ENCODE measurements around the gene MUC21.
"Not testable (repeated sequence)": the region's sequence is repeated elsewhere in the genome, so short reads cannot be mapped to it uniquely, and the experiment has no call there.

The MUC21 gene

DNA sequence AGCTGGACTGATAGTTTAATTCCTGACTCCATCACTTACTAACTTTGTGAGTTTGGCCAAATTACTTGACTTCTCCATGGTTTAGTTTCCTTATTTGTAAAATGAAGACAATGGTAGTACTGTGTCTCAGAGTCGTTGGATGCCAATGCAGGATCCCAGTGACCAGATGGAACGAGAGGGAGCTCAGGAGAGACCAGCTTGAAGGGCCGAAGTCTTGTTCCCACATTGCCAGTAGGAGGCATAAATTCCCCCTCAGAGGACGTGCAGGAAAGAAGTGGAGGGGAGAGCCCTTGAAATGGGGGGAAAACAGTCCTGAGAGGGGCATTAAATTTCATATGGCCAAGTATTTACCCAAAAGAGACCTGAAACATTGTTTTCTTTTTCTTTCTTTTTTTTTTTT lies 24.6 kb downstream of the MUC21 start:
- no peak for DNase-seq (ENCODE audit: low read depth, low spot score)

DNA sequence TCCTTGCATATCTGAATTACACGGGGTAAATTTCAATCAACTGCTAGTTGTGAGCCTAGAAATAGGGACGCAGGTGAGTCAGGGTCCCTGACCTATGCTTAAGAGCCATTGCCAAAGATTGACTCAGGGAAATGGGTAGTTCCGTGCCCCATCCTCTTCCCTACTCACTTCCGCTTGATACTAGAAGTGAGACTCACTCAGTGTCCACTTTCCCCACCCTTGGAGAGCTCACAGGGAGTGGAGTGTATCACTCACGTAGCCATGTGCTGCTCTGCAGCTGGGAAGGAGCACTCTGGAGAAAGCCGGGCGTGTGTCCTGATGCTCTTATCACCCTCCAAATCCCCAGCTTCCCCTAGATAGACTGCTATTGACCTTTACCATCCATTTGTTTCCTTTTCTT lies 26.2 kb downstream of the MUC21 start:
- DNase-seq (ENCODE audit: low read depth, low spot score), result no peak

- no peak for DNase-seq (ENCODE audit: low read depth, low spot score)
These were observed 27.0 kb downstream of the MUC21 start, which contains the start of gene MUC22 for GRCh38 chr6:31010393-31011060. TSS of gene MUC22 (plus strand) at chr6:31010474. CDS start at chr6:31010707, 233 bp downstream.

DNA sequence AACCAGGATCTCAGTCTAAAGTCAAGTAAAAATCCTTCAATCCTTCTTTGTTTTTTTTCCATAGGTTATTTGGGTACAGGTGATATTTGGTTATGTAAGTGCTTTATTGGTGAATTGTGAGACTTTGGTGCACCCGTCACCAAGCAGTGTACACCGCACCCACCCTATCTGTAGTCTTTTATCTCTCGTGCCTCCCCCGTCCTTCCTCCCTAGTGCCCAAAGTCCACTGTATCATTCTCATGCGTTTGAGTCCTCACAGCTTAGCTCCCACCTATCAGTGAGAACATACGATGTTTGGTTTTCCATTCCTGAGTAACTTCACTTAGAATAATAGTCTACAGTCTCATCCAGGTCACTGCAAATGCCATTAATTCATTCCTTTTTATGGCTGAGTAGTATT lies 27.6 kb downstream of the MUC21 start:
- DNase-seq (ENCODE audit: low read depth, low spot score), result no peak

DNA sequence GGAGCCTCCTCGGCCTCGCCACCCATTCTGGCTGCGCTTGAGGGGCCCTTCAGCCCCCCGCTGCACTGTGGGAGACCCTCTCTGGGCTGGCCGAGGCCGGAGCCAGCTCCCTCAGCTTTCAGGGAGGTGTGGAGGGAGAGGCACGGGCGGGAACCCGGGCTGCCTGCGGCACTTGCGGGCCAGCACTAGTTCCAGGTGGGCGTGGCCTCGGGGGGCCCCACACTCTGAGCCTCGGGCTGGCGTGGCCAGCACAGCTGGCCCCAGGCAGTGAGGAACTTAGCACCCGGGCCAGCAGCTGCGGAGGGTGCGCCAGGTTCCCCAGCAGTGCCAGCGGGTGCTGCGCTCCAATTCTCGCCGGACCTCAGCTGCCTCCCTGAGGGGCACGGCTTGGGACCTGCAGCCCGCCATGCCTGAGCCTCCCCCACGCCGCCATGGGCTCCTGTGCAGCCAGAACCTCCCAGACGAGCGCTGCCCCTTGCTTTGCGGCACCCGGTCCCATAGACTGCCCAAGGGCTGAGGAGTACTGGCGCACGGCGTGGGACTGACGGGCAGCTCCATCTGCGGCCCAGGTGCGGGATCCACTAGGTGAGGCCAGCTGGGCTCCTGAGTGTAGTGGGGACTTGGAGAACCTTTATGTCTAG lies 33.3 kb downstream of the MUC21 start:
- DNase-seq (ENCODE audit: low read depth, low spot score), result no peak

GRCh38 chr6:31017436-31017835 lies 33.9 kb downstream of the MUC21 start:
- DNase-seq (ENCODE audit: low read depth, low spot score), result not testable (repeated sequence)

DNA sequence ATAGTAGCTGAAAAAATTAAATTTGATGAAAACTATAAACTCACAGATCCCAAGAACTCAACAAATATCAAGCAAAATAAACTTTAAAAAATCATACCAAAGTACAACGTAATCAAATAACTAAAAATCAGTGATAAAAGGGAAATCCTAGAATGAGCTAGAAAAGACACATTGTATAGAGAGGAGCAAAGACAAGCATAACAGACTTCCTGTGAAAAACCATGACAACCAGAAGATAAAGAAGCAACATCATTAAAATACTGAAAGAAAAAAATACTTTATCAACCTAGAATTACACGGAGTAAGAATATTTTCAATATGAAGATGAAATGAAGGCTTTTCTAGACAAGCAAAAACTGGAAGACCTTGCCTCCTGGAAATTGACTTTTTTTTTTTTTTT lies 36.5 kb downstream of the MUC21 start:
- DNase-seq (ENCODE audit: low read depth, low spot score), result no peak

GRCh38 chr6:31020631-31021255 lies 37.2 kb downstream of the MUC21 start:
- not testable (repeated sequence) for DNase-seq (ENCODE audit: low read depth, low spot score)

- not testable (repeated sequence) for DNase-seq (ENCODE audit: low read depth, low spot score)
These were observed 38.4 kb downstream of the MUC21 start for GRCh38 chr6:31021705-31022531.

GRCh38 chr6:31025595-31025994 lies 42.1 kb downstream of the MUC21 start:
- no peak for DNase-seq (ENCODE audit: low read depth, low spot score)

GRCh38 chr6:31031095-31031494 lies 47.6 kb downstream of the MUC21 start:
- DNase-seq (ENCODE audit: low read depth, low spot score), result no peak

DNA sequence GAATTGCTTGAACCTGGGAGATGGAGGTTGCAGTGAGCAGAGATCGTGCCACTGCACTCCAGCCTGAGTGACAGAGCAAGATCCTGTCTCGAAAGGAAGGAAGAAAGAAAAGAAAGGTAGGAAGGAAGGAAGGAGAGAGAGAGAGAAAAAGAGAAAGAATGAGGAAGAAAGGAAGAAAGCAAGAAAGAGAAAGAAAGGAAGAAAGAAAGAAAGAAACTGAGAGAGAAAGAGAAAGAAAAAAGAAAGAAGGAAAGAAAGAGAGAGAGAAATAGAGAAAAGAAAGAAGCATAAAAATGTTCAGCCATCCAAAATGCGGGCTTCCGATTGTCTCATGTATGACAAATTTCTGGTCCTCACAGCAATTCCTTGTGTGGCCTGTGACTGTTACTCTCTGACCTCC lies 49.6 kb downstream of the MUC21 start:
- DNase-seq (ENCODE audit: low read depth, low spot score), result no peak

DNA sequence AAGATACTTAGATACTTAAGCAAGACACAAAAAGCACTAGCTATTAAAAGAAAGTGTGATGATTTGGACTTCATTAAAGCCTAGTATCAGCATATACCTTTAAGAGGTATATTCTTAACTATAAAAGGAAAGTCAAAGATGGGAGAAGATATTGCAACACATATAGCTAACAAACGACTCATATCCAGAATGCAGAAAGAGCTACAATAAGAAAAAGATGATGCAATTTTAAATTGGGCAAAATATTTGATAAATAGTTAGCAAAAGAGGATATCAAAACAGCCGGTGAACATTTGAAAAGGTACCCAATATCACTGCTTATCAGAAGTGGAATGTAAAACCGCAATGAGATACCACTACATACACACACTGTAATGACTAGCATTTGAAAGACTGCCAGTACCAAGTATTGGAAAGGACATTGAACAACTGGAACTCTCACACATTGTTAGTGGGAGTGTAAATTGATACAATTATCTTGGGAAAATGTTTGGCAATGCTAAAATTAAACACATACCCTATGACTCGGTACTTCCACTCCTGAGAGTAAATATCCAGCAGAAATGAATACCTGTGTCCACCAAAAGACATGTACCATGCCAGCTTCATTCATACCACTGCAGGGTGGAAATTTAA lies 52.5 kb downstream of the MUC21 start:
- no peak for DNase-seq (ENCODE audit: low read depth, low spot score)

- no peak for DNase-seq (ENCODE audit: low read depth, low spot score)
These were observed 53.7 kb downstream of the MUC21 start for GRCh38 chr6:31037169-31037568.

GRCh38 chr6:31037682-31038081 lies 54.2 kb downstream of the MUC21 start:
- no peak for DNase-seq (ENCODE audit: low read depth, low spot score)

- no peak for DNase-seq (ENCODE audit: low read depth, low spot score)
These were observed 55.0 kb downstream of the MUC21 start for GRCh38 chr6:31038559-31038958.

Data from brain pericyte (primary cell).